D341Med (cell line): ENCODE measurements around the gene LILRA6.
"Not testable (repeated sequence)": the region's sequence is repeated elsewhere in the genome, so short reads cannot be mapped to it uniquely, and the experiment has no call there.

Source experiments
- DNase-seq: peaks from one replicate; pipeline ENCODE4 v3.0.0; 2012; ENCODE audit warnings: low spot score

Gene LILRA6

GRCh38 chr19:54262470-54262869, 19.9 kb upstream of the LILRA6 start:
- DNase-seq, result no peak

- DNase-seq, result no peak
Measured at GRCh38 chr19:54262066-54262465, 19.5 kb upstream of the LILRA6 start.

GRCh38 chr19:54257116-54257480, 14.5 kb upstream of the LILRA6 start, which contains the start of gene LILRB5:
TSS of gene LILRB5 (minus strand) at chr19:54257273. CDS start at chr19:54257193, 80 bp downstream.
- no peak for DNase-seq

- DNase-seq, result no peak
Measured at GRCh38 chr19:54256250-54257115, 13.9 kb upstream of the LILRA6 start.

- DNase-seq, result no peak
Measured at GRCh38 chr19:54255105-54255775, 12.7 kb upstream of the LILRA6 start.

GRCh38 chr19:54254195-54254906, 11.8 kb upstream of the LILRA6 start:
- DNase-seq, result no peak

GRCh38 chr19:54253331-54254194, 11.0 kb upstream of the LILRA6 start:
- DNase-seq, result no peak

- no peak for DNase-seq
Measured at GRCh38 chr19:54252845-54253244, 10.3 kb upstream of the LILRA6 start.

GRCh38 chr19:54252243-54252642, 9.7 kb upstream of the LILRA6 start:
- DNase-seq, result no peak

- no peak for DNase-seq
Measured at GRCh38 chr19:54248016-54248601, 5.5 kb upstream of the LILRA6 start.

GRCh38 chr19:54247106-54247930, 4.7 kb upstream of the LILRA6 start:
- no peak for DNase-seq

- DNase-seq, result no peak
Measured at GRCh38 chr19:54245936-54246335, 3.3 kb upstream of the LILRA6 start.

- DNase-seq, result not testable (repeated sequence)
Measured at GRCh38 chr19:54243809-54244208, 1.2 kb upstream of the LILRA6 start.

- DNase-seq, result not testable (repeated sequence)
Measured at GRCh38 chr19:54242234-54242633, 356 bp downstream of the LILRA6 start.

- not testable (repeated sequence) for DNase-seq
Measured at GRCh38 chr19:54240372-54241336, 1.9 kb downstream of the LILRA6 start.

- DNase-seq, result not testable (repeated sequence)
Measured at GRCh38 chr19:54239491-54240371, 2.9 kb downstream of the LILRA6 start.

GRCh38 chr19:54233941-54234340, 8.6 kb downstream of the LILRA6 start:
- DNase-seq, result no peak
